Neural progenitor cell (in vitro differentiated cells): ENCODE results near the gene WWOX. TPM values are rescaled to one million over a fixed set of nuclear protein-coding genes. Genes with fewer than 3 reads are reported as not detected.

Source experiments
- DNase-seq: peaks from one replicate; pipeline ENCODE4 v3.0.0-alpha.2; 2016; ENCODE audit warnings: low spot score
- H2AFZ ChIP-seq: fragments of 200-600 bp; sonication (generic); replicated peaks from 2 replicates; pipeline ENCODE4 v1.6.1; 2016; ENCODE audit warnings: antibody characterized with exemption
- H3F3A ChIP-seq: fragments of 200-600 bp; sonication (generic); 2 replicates; pipeline ENCODE4 v1.6.1; 2016; ENCODE audit warnings: antibody characterized with exemption, low read depth
- H3K27ac ChIP-seq: fragments of 200-600 bp; sonication (generic); 2 replicates; pipeline ENCODE4 v1.5.1; 2016; ENCODE audit warnings: mild to moderate bottlenecking
- H3K27me3 ChIP-seq: fragments of 200-600 bp; sonication (generic); 2 replicates; pipeline ENCODE4 v1.6.1; 2016; ENCODE audit warnings: mild to moderate bottlenecking, moderate library complexity
- H3K36me3 ChIP-seq: fragments of 200-600 bp; sonication (generic); 2 replicates; pipeline ENCODE4 v1.5.1; 2016
- H3K4me1 ChIP-seq: fragments of 200-600 bp; sonication (generic); 2 replicates; pipeline ENCODE4 v1.6.1; 2016; ENCODE audit warnings: mixed run types
- H3K4me2 ChIP-seq: fragments of 200-600 bp; sonication (generic); 2 replicates; pipeline ENCODE4 v1.6.1; 2016
- H3K4me3 ChIP-seq: fragments of 200-600 bp; sonication (generic); 2 replicates; pipeline ENCODE4 v1.5.1; 2016
- H3K79me2 ChIP-seq: fragments of 200-600 bp; sonication (generic); 2 replicates; pipeline ENCODE4 v1.6.1; 2016; ENCODE audit warnings: low read depth
- H3K9ac ChIP-seq: fragments of 200-600 bp; sonication (generic); 2 replicates; pipeline ENCODE4 v1.6.1; 2016
- H3K9me3 ChIP-seq: fragments of 200-600 bp; sonication (generic); 2 replicates; pipeline ENCODE4 v1.5.1; 2016; ENCODE audit warnings: low read depth
- H4K20me1 ChIP-seq: fragments of 200-600 bp; sonication (generic); 2 replicates; pipeline ENCODE4 v1.6.1; 2016; ENCODE audit warnings: low read depth
- H3K27ac Mint-ChIP-seq: 3 replicates; pipeline ENCODE4 v1.8.0; 2021; ENCODE audit warnings: mixed read lengths
- H3K27me3 Mint-ChIP-seq: 2 replicates; pipeline ENCODE4 v1.8.0; 2022; ENCODE audit warnings: low read depth, mild to moderate bottlenecking, inconsistent platforms, moderate library complexity, mixed read lengths; ENCODE audit not compliant: insufficient read depth
- H3K36me3 Mint-ChIP-seq: 3 replicates; pipeline ENCODE4 v1.8.0; 2021; ENCODE audit warnings: mixed read lengths
- H3K4me1 Mint-ChIP-seq: 3 replicates; pipeline ENCODE4 v1.8.0; 2021; ENCODE audit warnings: mixed read lengths
- H3K4me3 Mint-ChIP-seq: 3 replicates; pipeline ENCODE4 v1.8.0; 2021; ENCODE audit warnings: mild to moderate bottlenecking, moderate library complexity, mixed read lengths
- H3K9me3 Mint-ChIP-seq: 3 replicates; pipeline ENCODE4 v1.8.0; 2020; ENCODE audit warnings: mixed read lengths
- EZH2 ChIP-seq: fragments of 200-600 bp; sonication (generic); IDR thresholded peaks from 2 replicates; pipeline ENCODE4 v1.6.1; 2017; ENCODE audit warnings: antibody characterized with exemption, mild to moderate bottlenecking, moderate library complexity
- EZH2phosphoT487 ChIP-seq: fragments of 200-600 bp; sonication (generic); IDR thresholded peaks from 2 replicates; pipeline ENCODE4 v1.6.1; 2017; ENCODE audit warnings: antibody characterized with exemption
- total RNA-seq: library from RNA; depleted of rRNA; stranded (reverse); fragments of >200 nt; gene quantifications from 2 replicates; pipeline ENCODE4 v1.2.3, GENCODE V29; 2015; ENCODE audit warnings: low replicate concordance
- TF ChIP-seq, protein P1 (sequence below): fragments of 200-600 bp; sonication (generic); IDR thresholded peaks from 2 replicates; pipeline ENCODE4 v1.5.1; 2017; ENCODE audit warnings: antibody characterized with exemption, mild to moderate bottlenecking

The WWOX gene
- total RNA-seq, 1 donor from 2014 or later: 63.7 TPM

DNA sequence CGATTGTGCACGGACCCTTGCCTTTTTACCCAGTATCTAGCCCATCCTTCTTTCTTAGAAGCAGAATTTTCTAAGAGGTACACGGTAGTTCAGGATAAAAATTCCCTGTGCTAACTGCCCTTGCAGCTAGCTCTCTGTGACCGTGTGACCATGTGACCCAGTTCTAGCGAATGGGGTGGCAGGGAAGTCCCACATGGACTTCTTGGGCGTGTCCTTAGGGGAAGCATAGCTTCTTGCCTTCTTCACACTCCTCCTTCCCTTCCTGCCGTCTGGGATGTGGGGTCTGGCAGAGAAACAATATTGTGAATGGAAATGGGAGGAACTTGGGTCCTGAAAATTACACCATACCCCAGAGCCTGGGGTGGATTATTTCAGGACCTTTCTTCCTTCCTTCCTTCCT, 830.4 kb downstream of the WWOX start:
- Mint-ChIP-seq H3K36me3 (no peaks in the 10 kb centered on the region), H3K27ac (no peak overlapping the region), H3K9me3 (no peaks in the 10 kb centered on the region), H3K4me1 (peaks cover 3% of the 10 kb centered on the region), H3K4me3 (no peak overlapping the region), H3K27me3 (peaks cover 4% of the 10 kb centered on the region)
- Histone ChIP-seq H3K4me2 (no peak overlapping the region), H3K36me3 (no peaks in the 10 kb centered on the region), H3K79me2 (no peaks in the 10 kb centered on the region), H2AFZ (no peak overlapping the region), H3F3A (no peaks in the 10 kb centered on the region), H3K4me3 (no peak overlapping the region), H3K9me3 (no peaks in the 10 kb centered on the region), H4K20me1 (no peaks in the 10 kb centered on the region), H3K9ac (no peak overlapping the region), H3K27me3 (no peaks in the 10 kb centered on the region), H3K4me1 (no peaks in the 10 kb centered on the region), H3K27ac (no peak overlapping the region)
- TF ChIP-seq, protein P1, sequence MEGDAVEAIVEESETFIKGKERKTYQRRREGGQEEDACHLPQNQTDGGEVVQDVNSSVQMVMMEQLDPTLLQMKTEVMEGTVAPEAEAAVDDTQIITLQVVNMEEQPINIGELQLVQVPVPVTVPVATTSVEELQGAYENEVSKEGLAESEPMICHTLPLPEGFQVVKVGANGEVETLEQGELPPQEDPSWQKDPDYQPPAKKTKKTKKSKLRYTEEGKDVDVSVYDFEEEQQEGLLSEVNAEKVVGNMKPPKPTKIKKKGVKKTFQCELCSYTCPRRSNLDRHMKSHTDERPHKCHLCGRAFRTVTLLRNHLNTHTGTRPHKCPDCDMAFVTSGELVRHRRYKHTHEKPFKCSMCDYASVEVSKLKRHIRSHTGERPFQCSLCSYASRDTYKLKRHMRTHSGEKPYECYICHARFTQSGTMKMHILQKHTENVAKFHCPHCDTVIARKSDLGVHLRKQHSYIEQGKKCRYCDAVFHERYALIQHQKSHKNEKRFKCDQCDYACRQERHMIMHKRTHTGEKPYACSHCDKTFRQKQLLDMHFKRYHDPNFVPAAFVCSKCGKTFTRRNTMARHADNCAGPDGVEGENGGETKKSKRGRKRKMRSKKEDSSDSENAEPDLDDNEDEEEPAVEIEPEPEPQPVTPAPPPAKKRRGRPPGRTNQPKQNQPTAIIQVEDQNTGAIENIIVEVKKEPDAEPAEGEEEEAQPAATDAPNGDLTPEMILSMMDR: no peak
- TF ChIP-seq EZH2phosphoT487: no peak
- TF ChIP-seq EZH2: no peak
- no peak for DNase-seq

GRCh38 chr16:78930561-78930960, 831.1 kb downstream of the WWOX start:
- no peak overlapping the region for H3K27ac ChIP-seq
- no peak overlapping the region for H2AFZ ChIP-seq
- H3K27ac Mint-ChIP-seq: no peak overlapping the region
- H3K27me3 ChIP-seq: no peaks in the 10 kb centered on the region
- H3K4me2 ChIP-seq: no peak overlapping the region
- no peak overlapping the region for H3K4me3 Mint-ChIP-seq
- TF ChIP-seq EZH2 (no peak), EZH2phosphoT487 (no peak)
- TF ChIP-seq, protein P1: no peak
- no peak overlapping the region for H3K4me3 ChIP-seq
- H3K9me3 Mint-ChIP-seq: no peaks in the 10 kb centered on the region
- H3K36me3 Mint-ChIP-seq: no peaks in the 10 kb centered on the region
- DNase-seq: no peak
- no peak overlapping the region for H3K9ac ChIP-seq
- H3K4me1 Mint-ChIP-seq: peaks cover 3% of the 10 kb centered on the region
- no peaks in the 10 kb centered on the region for H3K36me3 ChIP-seq
- H3K9me3 ChIP-seq: no peaks in the 10 kb centered on the region
- no peaks in the 10 kb centered on the region for H3F3A ChIP-seq
- no peaks in the 10 kb centered on the region for H3K79me2 ChIP-seq
- H3K4me1 ChIP-seq: no peaks in the 10 kb centered on the region
- no peaks in the 10 kb centered on the region for H4K20me1 ChIP-seq
- peaks cover 4% of the 10 kb centered on the region for H3K27me3 Mint-ChIP-seq

GRCh38 chr16:78931267-78931666, 831.8 kb downstream of the WWOX start:
- H3K27ac ChIP-seq: no peak overlapping the region
- no peaks in the 10 kb centered on the region for H4K20me1 ChIP-seq
- TF ChIP-seq EZH2: no peak
- TF ChIP-seq, protein P1: no peak
- no peak for TF ChIP-seq EZH2phosphoT487
- H3K4me1 ChIP-seq: no peaks in the 10 kb centered on the region
- no peaks in the 10 kb centered on the region for H3K9me3 ChIP-seq
- H2AFZ ChIP-seq: no peak overlapping the region
- peaks cover 3% of the 10 kb centered on the region for H3K4me1 Mint-ChIP-seq
- DNase-seq: no peak
- no peak overlapping the region for H3K4me3 ChIP-seq
- H3K36me3 Mint-ChIP-seq: no peaks in the 10 kb centered on the region
- H3K27me3 ChIP-seq: no peaks in the 10 kb centered on the region
- no peaks in the 10 kb centered on the region for H3K79me2 ChIP-seq
- no peaks in the 10 kb centered on the region for H3K36me3 ChIP-seq
- H3K9ac ChIP-seq: no peak overlapping the region
- no peak overlapping the region for H3K4me3 Mint-ChIP-seq
- H3K4me2 ChIP-seq: no peak overlapping the region
- no peaks in the 10 kb centered on the region for H3F3A ChIP-seq
- no peak overlapping the region for H3K27ac Mint-ChIP-seq
- H3K27me3 Mint-ChIP-seq: peaks cover 4% of the 10 kb centered on the region
- H3K9me3 Mint-ChIP-seq: no peaks in the 10 kb centered on the region

GRCh38 chr16:78931678-78932077, 832.2 kb downstream of the WWOX start:
- no peak overlapping the region for H3K4me3 ChIP-seq
- H4K20me1 ChIP-seq: no peaks in the 10 kb centered on the region
- H3K27ac ChIP-seq: no peak overlapping the region
- no peaks in the 10 kb centered on the region for H3K36me3 Mint-ChIP-seq
- H3K27me3 Mint-ChIP-seq: peaks cover 4% of the 10 kb centered on the region
- no peaks in the 10 kb centered on the region for H3K27me3 ChIP-seq
- no peak overlapping the region for H3K9ac ChIP-seq
- DNase-seq: no peak
- H3K79me2 ChIP-seq: no peaks in the 10 kb centered on the region
- no peak overlapping the region for H3K4me3 Mint-ChIP-seq
- H3F3A ChIP-seq: no peaks in the 10 kb centered on the region
- no peaks in the 10 kb centered on the region for H3K36me3 ChIP-seq
- no peaks in the 10 kb centered on the region for H3K9me3 ChIP-seq
- H3K27ac Mint-ChIP-seq: no peak overlapping the region
- peaks cover 3% of the 10 kb centered on the region for H3K4me1 Mint-ChIP-seq
- H3K4me2 ChIP-seq: no peak overlapping the region
- TF ChIP-seq, protein P1: no peak
- TF ChIP-seq EZH2phosphoT487: no peak
- TF ChIP-seq EZH2: no peak
- no peaks in the 10 kb centered on the region for H3K9me3 Mint-ChIP-seq
- H3K4me1 ChIP-seq: no peaks in the 10 kb centered on the region
- no peak overlapping the region for H2AFZ ChIP-seq
